HCT116 (cell line): ENCODE data around the gene DIP2C. TPM values are rescaled to one million over a fixed set of nuclear protein-coding genes. Genes with fewer than 3 reads are reported as not detected.

Experiments used
- ATAC-seq: fragments of 200-7000 bp; cut with Tn5 transposase; 2 replicates; pipeline ENCODE4 v1.9.1; 2020; ENCODE audit warnings: mild to moderate bottlenecking, moderate library complexity
- BruUV-seq: library from RNA; stranded (reverse); fragments of 400-500 nt; replicated peaks from 2 replicates; lab custom pipeline; 2021; lab: Mats Ljungman, UMichigan
- CTCF ChIA-PET: fragments of 300-600 bp; sonication (Branson Sonifier 250); formaldehyde crosslinking; loops from one replicate; lab custom pipeline; 2021; ENCODE audit warnings: antibody characterized with exemption; lab: Charles Lee
- POLR2A ChIA-PET: fragments of 300-600, 350-600 bp; sonication (Branson Sonifier 250); formaldehyde crosslinking; loops from one replicate; lab custom pipeline; 2021; ENCODE audit warnings: antibody characterized with exemption; lab: Charles Lee
- RAD21 ChIA-PET, 2 experiments: fragments of 300-600 bp; sonication (Branson Sonifier 250); formaldehyde crosslinking; loops; one replicate each; lab custom pipeline; 2023; ENCODE audit warnings: low total read pairs in 2 of 2; ENCODE audit not compliant: uncharacterized antibody in 2 of 2, unreplicated experiment in 2 of 2, low non-redundant PET in 1 of 2; lab: Charles Lee
- DNase-seq: peaks from one replicate; pipeline ENCODE4 v3.0.0-alpha.2; 2010; ENCODE audit warnings: low read depth, low spot score
- H2AFZ ChIP-seq: fragments of 200-600 bp; shearing (Covaris generic), sonication (generic); 2 replicates; pipeline ENCODE4 v1.6.1; 2017; ENCODE audit warnings: low read depth, mixed run types, mixed read lengths, antibody characterized with exemption, low read length; ENCODE audit not compliant: poor library complexity, severe bottlenecking
- H3K27ac ChIP-seq: 2 replicates; pipeline ENCODE4 v1.5.1; 2012; ENCODE audit warnings: low read depth, low read length
- H3K27me3 ChIP-seq: fragments of 200-600 bp; sonication (generic); 2 replicates; pipeline ENCODE4 v1.6.1; 2016; ENCODE audit warnings: mixed run types, low read length, mixed read lengths; ENCODE audit not compliant: insufficient read depth
- H3K36me3 ChIP-seq, 2 experiments: fragments of 200-500 bp in 1 of 2; fragments of 200-600 bp in 1 of 2; sonication (Bioruptor generic) in 1 of 2; sonication (generic) in 1 of 2; 2 replicates each; pipeline versions ENCODE4 v1.5.1 to v1.6.1; 2014 to 2016; ENCODE audit warnings: low read length in 2 of 2, inconsistent platforms in 1 of 2, mixed read lengths in 1 of 2, mixed run types in 1 of 2; ENCODE audit not compliant: insufficient read depth in 2 of 2, control insufficient read depth in 1 of 2
- H3K4me1 ChIP-seq, 2 experiments: fragments of 200-600 bp in 1 of 2; sonication (generic) in 1 of 2; 2 replicates each; pipeline versions ENCODE4 v1.5.1 to v1.6.1; 2012 to 2017; ENCODE audit warnings: low read length in 2 of 2, inconsistent platforms in 1 of 2, mild to moderate bottlenecking in 1 of 2, mixed read lengths in 1 of 2, mixed run types in 1 of 2, moderate library complexity in 1 of 2; ENCODE audit not compliant: insufficient read depth in 2 of 2, control insufficient read depth in 1 of 2
- H3K4me2 ChIP-seq: fragments of 200-600 bp; sonication (generic); 2 replicates; pipeline ENCODE4 v1.6.1; 2017; ENCODE audit warnings: mixed run types, low read length, mixed read lengths
- H3K4me3 ChIP-seq, 2 experiments: fragments of 200-600 bp in 1 of 2; sonication (generic) in 1 of 2; replicated peaks in 1 of 2; 2 replicates each; pipeline ENCODE4 v1.5.1; 2011 to 2016; ENCODE audit warnings: low read length in 2 of 2, control low read depth in 1 of 2, low read depth in 1 of 2, mild to moderate bottlenecking in 1 of 2, mixed read lengths in 1 of 2, mixed run types in 1 of 2
- H3K79me2 ChIP-seq: fragments of 200-600 bp; sonication (generic); 2 replicates; pipeline ENCODE4 v1.6.1; 2017; ENCODE audit warnings: mild to moderate bottlenecking, mixed run types, low read length, moderate library complexity, mixed read lengths; ENCODE audit not compliant: insufficient read depth
- H3K9ac ChIP-seq: fragments of 200-600 bp; sonication (generic); 2 replicates; pipeline ENCODE4 v1.6.1; 2016; ENCODE audit warnings: low read length, mixed read lengths
- H3K9me2 ChIP-seq: fragments of 200-600 bp; sonication (generic), shearing (Covaris generic); 2 replicates; pipeline ENCODE4 v1.6.1; 2017; ENCODE audit warnings: mixed run types, mild to moderate bottlenecking, moderate library complexity; ENCODE audit not compliant: insufficient read depth
- H3K9me3 ChIP-seq, 2 experiments: fragments of 200-500 bp in 1 of 2; fragments of 200-600 bp in 1 of 2; sonication (Bioruptor generic) in 1 of 2; sonication (generic) in 1 of 2; 2 replicates each; pipeline ENCODE4 v1.6.1; 2014 to 2017; ENCODE audit warnings: low read length in 2 of 2, mixed read lengths in 2 of 2, inconsistent platforms in 1 of 2, low read depth in 1 of 2, mild to moderate bottlenecking in 1 of 2, mixed run types in 1 of 2, moderate library complexity in 1 of 2; ENCODE audit not compliant: control insufficient read depth in 1 of 2, insufficient read depth in 1 of 2
- H4K20me1 ChIP-seq: fragments of 200-600 bp; sonication (generic), shearing (Covaris generic); 2 replicates; pipeline ENCODE4 v1.6.1; 2017; ENCODE audit warnings: mixed run types, mild to moderate bottlenecking, moderate library complexity; ENCODE audit not compliant: insufficient read depth
- CBX3 ChIP-seq: IDR thresholded peaks from 2 replicates; pipeline ENCODE4 v1.6.1; 2012; ENCODE audit warnings: low read depth
- CEBPB ChIP-seq: IDR thresholded peaks from 2 replicates; pipeline ENCODE4 v1.6.1; 2012; ENCODE audit warnings: low read depth
- EGR1 ChIP-seq: IDR thresholded peaks from 2 replicates; pipeline ENCODE4 v1.6.1; 2012; ENCODE audit warnings: low read depth
- ELF1 ChIP-seq: IDR thresholded peaks from 2 replicates; pipeline ENCODE4 v1.6.1; 2012; ENCODE audit warnings: low read depth, borderline replicate concordance
- EZH2phosphoT487 ChIP-seq: fragments of 200-600 bp; IDR thresholded peaks from 2 replicates; pipeline ENCODE4 v1.6.1; 2018; ENCODE audit warnings: antibody characterized with exemption, borderline replicate concordance
- JUND ChIP-seq: IDR thresholded peaks from 2 replicates; pipeline ENCODE4 v1.6.1; 2012
- POLR2A ChIP-seq: IDR thresholded peaks from 2 replicates; pipeline ENCODE4 v1.7.0; 2011; ENCODE audit warnings: borderline replicate concordance; ENCODE audit not compliant: insufficient read depth, insufficient read length; ENCODE audit errors: extremely low read depth
- SIN3A ChIP-seq: IDR thresholded peaks from 2 replicates; pipeline ENCODE4 v1.6.1; 2012; ENCODE audit warnings: low read depth
- SP1 ChIP-seq: IDR thresholded peaks from 2 replicates; pipeline ENCODE4 v1.6.1; 2012; ENCODE audit warnings: low read depth
- SRF ChIP-seq: IDR thresholded peaks from 2 replicates; pipeline ENCODE4 v1.6.1; 2012; ENCODE audit warnings: low read depth
- TCF7L2 ChIP-seq: IDR thresholded peaks from 2 replicates; pipeline ENCODE4 v1.7.0; 2011; ENCODE audit warnings: borderline replicate concordance, inconsistent platforms; ENCODE audit not compliant: insufficient read depth, insufficient read length; ENCODE audit errors: extremely low read depth
- YY1 ChIP-seq: IDR thresholded peaks from 2 replicates; pipeline ENCODE4 v1.6.1; 2011; ENCODE audit warnings: low read length, low read depth, moderate library complexity, mild to moderate bottlenecking; ENCODE audit not compliant: insufficient replicate concordance; ENCODE audit errors: extremely low read depth
- ZBTB33 ChIP-seq: IDR thresholded peaks from 2 replicates; pipeline ENCODE4 v1.6.1; 2011; ENCODE audit warnings: mild to moderate bottlenecking, low read length, moderate library complexity; ENCODE audit not compliant: insufficient replicate concordance; ENCODE audit errors: extremely low read depth
- ZFX ChIP-seq: fragments of 450-650 bp; IDR thresholded peaks from 2 replicates; pipeline ENCODE4 v1.6.1; 2017
- intact Hi-C: fragments of 100-400 bp; cut with micrococcal nuclease; formaldehyde crosslinking; loops from 2 replicates; pipeline ENCODE4 v1.10.0; 2022
- total RNA-seq: library from RNA; stranded (reverse); gene quantifications from one replicate; pipeline ENCODE4 v1.2.1, GENCODE V29; 2021; ENCODE audit not compliant: unreplicated experiment

Gene DIP2C
- total RNA-seq, 1 experiment from 2014 or later, result 15.4 TPM

DNA sequence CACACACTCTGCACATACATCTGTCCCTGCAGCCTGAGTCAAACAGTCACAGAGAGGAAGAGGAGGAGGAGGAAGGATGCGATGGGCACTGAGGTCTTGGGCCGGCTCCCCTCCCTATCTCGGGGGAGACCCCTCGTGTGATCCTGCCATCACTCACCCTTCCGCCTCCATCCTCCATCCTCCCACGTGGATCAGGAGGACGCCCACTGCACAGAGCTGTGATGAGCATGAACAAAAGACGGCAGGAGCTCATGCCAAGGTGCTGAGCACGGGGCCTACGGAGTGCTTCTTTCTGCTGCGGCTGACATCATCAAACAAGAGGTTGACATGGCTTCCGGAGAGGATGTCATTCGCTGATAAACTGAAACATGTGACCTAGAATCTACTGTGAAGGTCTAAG lies 68.0 kb downstream of the DIP2C start:
- RAD21 ChIA-PET, result no interaction called here
- H3K27ac ChIP-seq, result no peak overlapping the region
- no peaks in the 10 kb centered on the region for H3K36me3 ChIP-seq
- ATAC-seq, result no peak
- peaks cover 0 to 6% of the 10 kb centered on the region in 2 experiments; a peak in 1 of 4 replicates for H3K4me1 ChIP-seq
- H3K27me3 ChIP-seq, result no peaks in the 10 kb centered on the region
- TF ChIP-seq EZH2phosphoT487 (no peak), ZFX (no peak), SP1 (no peak), CEBPB (no peak), SRF (no peak), ZBTB33 (no peak), POLR2A (no peak), CBX3 (no peak), EGR1 (no peak), ELF1 (no peak), JUND (no peak)
- CTCF ChIA-PET, result no interaction called here
- no peak overlapping the region for H3K9ac ChIP-seq
- no peak overlapping the region for H2AFZ ChIP-seq
- no peak overlapping the region for H3K4me3 ChIP-seq
- POLR2A ChIA-PET, result no interaction called here
- H3K9me3 ChIP-seq, result no peaks in the 10 kb centered on the region
- no peaks in the 10 kb centered on the region for H4K20me1 ChIP-seq
- H3K79me2 ChIP-seq, result no peaks in the 10 kb centered on the region; the same call in 1 of the 2 replicates
- intact Hi-C loops, result no loop called here
- BruUV-seq, result no TSS peak
- no peak overlapping the region for H3K4me2 ChIP-seq
- no peak for DNase-seq
- H3K9me2 ChIP-seq, result no peaks in the 10 kb centered on the region

GRCh38 chr10:620971-621370 lies 68.5 kb downstream of the DIP2C start:
- Histone ChIP-seq H3K27ac (no peak overlapping the region), H3K79me2 (no peaks in the 10 kb centered on the region; the same call in 1 of the 2 replicates), H3K27me3 (no peaks in the 10 kb centered on the region), H3K4me1 (peaks cover 0 to 6% of the 10 kb centered on the region in 2 experiments; a peak in 1 of 4 replicates), H3K4me2 (no peak overlapping the region), H3K9me3 (no peaks in the 10 kb centered on the region), H3K9ac (no peak overlapping the region), H2AFZ (no peak overlapping the region), H3K9me2 (no peaks in the 10 kb centered on the region), H4K20me1 (no peaks in the 10 kb centered on the region), H3K36me3 (no peaks in the 10 kb centered on the region), H3K4me3 (no peak overlapping the region)
- POLR2A ChIA-PET, result no interaction called here
- BruUV-seq, result no TSS peak
- RAD21 ChIA-PET, result no interaction called here
- ATAC-seq (no peak), DNase-seq (no peak)
- intact Hi-C loops, result no loop called here
- CTCF ChIA-PET, result no interaction called here
- TF ChIP-seq SIN3A (no peak), YY1 (no peak), TCF7L2 (no peak)
